GM12875 (cell line): ENCODE measurements around the gene PIK3R5.

Experiments used
- H3K4me3 ChIP-seq: one replicate; pipeline ENCODE4 v1.5.1; 2011; ENCODE audit warnings: low read depth, low read length, control low read depth
- CTCF ChIP-seq: IDR thresholded peaks from 2 replicates; pipeline ENCODE4 v1.5.1; 2011; ENCODE audit warnings: low read depth, mild to moderate bottlenecking, control low read depth, inconsistent platforms, low read length, moderate library complexity, borderline replicate concordance; ENCODE audit not compliant: insufficient read depth

The PIK3R5 gene

GRCh38 chr17:8981443-8981842 is 15.9 kb upstream of the PIK3R5 start:
- TF ChIP-seq CTCF = no peak
- H3K4me3 ChIP-seq = no peak overlapping the region

- no peak for TF ChIP-seq CTCF
- H3K4me3 ChIP-seq = no peak overlapping the region
These were observed 14.2 kb upstream of the PIK3R5 start for GRCh38 chr17:8979715-8980114.

GRCh38 chr17:8976638-8977037 is 11.1 kb upstream of the PIK3R5 start:
- no peak for TF ChIP-seq CTCF
- H3K4me3 ChIP-seq = no peak overlapping the region

- no peak for TF ChIP-seq CTCF
- H3K4me3 ChIP-seq = no peak overlapping the region
These were observed 9.7 kb upstream of the PIK3R5 start for GRCh38 chr17:8975091-8975725.

- TF ChIP-seq CTCF = no peak
- no peak overlapping the region for H3K4me3 ChIP-seq
These were observed 4.4 kb upstream of the PIK3R5 start for GRCh38 chr17:8969901-8970300.

- no peak overlapping the region for H3K4me3 ChIP-seq
- TF ChIP-seq CTCF = no peak
These were observed 3.0 kb upstream of the PIK3R5 start for GRCh38 chr17:8968503-8968902.

- TF ChIP-seq CTCF = no peak
- no peak overlapping the region for H3K4me3 ChIP-seq
These were observed 2.4 kb upstream of the PIK3R5 start for GRCh38 chr17:8967861-8968260.
